HG02885 (cell line): ENCODE data around the gene CUL4A.
A peak's percentile ranks its signal among the peaks of the same experiment; 100 is the strongest.
"Not testable (repeated sequence)": the region's sequence is repeated elsewhere in the genome, so short reads cannot be mapped to it uniquely, and the experiment has no call there.

Source experiments
- ATAC-seq: cut with Tn5 transposase; IDR thresholded peaks from one replicate; pipeline ENCODE4 v1.9.1; 2021; ENCODE audit warnings: mild to moderate bottlenecking; ENCODE audit not compliant: unreplicated experiment, poor library complexity

Gene CUL4A

GRCh38 chr13:113275387-113275786, 66.0 kb downstream of the CUL4A start:
- peak; percentile 59 for ATAC-seq

GRCh38 chr13:113280126-113280525, 70.7 kb downstream of the CUL4A start:
- no peak for ATAC-seq

- ATAC-seq = no peak
Observed at GRCh38 chr13:113283904-113284303, 74.5 kb downstream of the CUL4A start.

GRCh38 chr13:113288880-113289279, 79.5 kb downstream of the CUL4A start:
- ATAC-seq = no peak

GRCh38 chr13:113291129-113291528, 81.7 kb downstream of the CUL4A start:
- ATAC-seq = no peak

GRCh38 chr13:113292021-113292862, 82.8 kb downstream of the CUL4A start:
- no peak for ATAC-seq

GRCh38 chr13:113293686-113294085, 84.3 kb downstream of the CUL4A start:
- ATAC-seq = no peak

- ATAC-seq = no peak
Observed at GRCh38 chr13:113295776-113296175, 86.4 kb downstream of the CUL4A start.

- ATAC-seq = peak; percentile 83
Observed at GRCh38 chr13:113296823-113297369, 87.5 kb downstream of the CUL4A start, which contains the start of gene LAMP1. Gene LAMP1, plus strand, starts transcription at chr13:113297239. Its CDS starts 196 bp downstream, at chr13:113297435.

GRCh38 chr13:113297370-113298042, 88.1 kb downstream of the CUL4A start:
- peak; percentile 30 for ATAC-seq

- no peak for ATAC-seq
Observed at GRCh38 chr13:113298043-113298945, 88.9 kb downstream of the CUL4A start.

- no peak for ATAC-seq
Observed at GRCh38 chr13:113299951-113300350, 90.5 kb downstream of the CUL4A start.

GRCh38 chr13:113302986-113303385, 93.6 kb downstream of the CUL4A start:
- no peak for ATAC-seq

- no peak for ATAC-seq
Observed at GRCh38 chr13:113304121-113304520, 94.7 kb downstream of the CUL4A start.

- ATAC-seq = no peak
Observed at GRCh38 chr13:113305208-113305607, 95.8 kb downstream of the CUL4A start.

GRCh38 chr13:113307491-113307890, 98.1 kb downstream of the CUL4A start:
- ATAC-seq = no peak

GRCh38 chr13:113309473-113309872, 100.1 kb downstream of the CUL4A start:
- no peak for ATAC-seq

GRCh38 chr13:113314112-113314511, 104.7 kb downstream of the CUL4A start:
- ATAC-seq = not testable (repeated sequence)

- not testable (repeated sequence) for ATAC-seq
Observed at GRCh38 chr13:113314895-113315470, 105.6 kb downstream of the CUL4A start.

- ATAC-seq = no peak
Observed at GRCh38 chr13:113315992-113316391, 106.6 kb downstream of the CUL4A start.
